Measurements from ENCODE around the gene HNF4A. TPM values are rescaled to one million over a fixed set of nuclear protein-coding genes. Genes with fewer than 3 reads are reported as not detected.

Gene HNF4A
- total and polyA plus RNA-seq, 2 of the 13 experiments (the other 11 are each of a cell fraction or from before 2014, with no cell fraction given): 80.9 to 169 TPM

DNA sequence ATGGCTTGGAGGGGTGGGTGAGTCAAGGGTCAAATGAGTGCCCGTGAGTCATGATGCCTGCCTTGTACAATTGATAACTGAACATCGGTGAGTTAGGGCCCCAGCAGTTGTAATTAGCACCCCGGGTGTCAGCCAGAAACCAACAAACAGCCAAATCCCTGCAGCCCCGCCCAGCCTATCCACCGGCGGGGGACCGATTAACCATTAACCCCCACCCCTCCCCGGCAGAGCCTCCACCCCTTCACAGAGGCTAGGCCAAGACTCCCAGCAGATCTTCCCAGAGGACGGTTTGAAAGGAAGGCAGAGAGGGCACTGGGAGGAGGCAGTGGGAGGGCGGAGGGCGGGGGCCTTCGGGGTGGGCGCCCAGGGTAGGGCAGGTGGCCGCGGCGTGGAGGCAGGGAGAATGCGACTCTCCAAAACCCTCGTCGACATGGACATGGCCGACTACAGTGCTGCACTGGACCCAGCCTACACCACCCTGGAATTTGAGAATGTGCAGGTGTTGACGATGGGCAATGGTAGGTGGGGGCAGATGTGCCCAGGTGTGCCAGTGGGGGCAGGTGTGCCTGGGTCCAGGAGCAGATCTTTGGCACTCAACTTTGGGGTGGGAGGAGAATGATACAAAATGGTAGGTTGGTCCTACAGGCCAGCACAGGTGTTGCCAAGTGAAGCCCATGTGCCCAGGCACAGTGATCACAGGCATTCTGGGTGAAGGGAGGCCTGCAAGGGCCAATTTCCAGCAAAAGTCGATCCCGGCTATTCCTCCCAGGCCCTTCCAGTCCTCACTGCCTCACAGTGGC is 45.7 kb downstream of the HNF4A start (continued):
- TF ChIP-seq TARDBP (CRISPR knock-in tag; IDR thresholded peaks at IDR 0.05) (peak; percentile 80), ZNF883 (CRISPR knock-in tag; IDR thresholded peaks at IDR 0.05; ENCODE audit: not compliant biosample characterization) (peak; percentile 87), AGO1 (IDR thresholded peaks at IDR 0.05; ENCODE audit: low read depth, low read length, poor library complexity, severe bottlenecking) (no peak), SNAPC2 (CRISPR knock-in tag; IDR thresholded peaks at IDR 0.05) (peak; percentile 86), ZNF546 (CRISPR knock-in tag; conservative IDR thresholded peaks at IDR 0.05) (peak; percentile 72; the same call in 1 of the 2 replicates), ARNTL (CRISPR knock-in tag; IDR thresholded peaks at IDR 0.05) (peak; percentile 67; the same call in 1 of the 2 replicates), HNRNPLL (IDR thresholded peaks at IDR 0.05; ENCODE audit: low read depth, low read length, poor library complexity, severe bottlenecking) (no peak), TOE1 (CRISPR knock-in tag; IDR thresholded peaks at IDR 0.05) (no peak), HMG20B (CRISPR knock-in tag; conservative IDR thresholded peaks at IDR 0.05) (no peak), PHB2 (IDR thresholded peaks at IDR 0.05; ENCODE audit: partially characterized antibody) (no peak), ZNF382 (CRISPR knock-in tag; IDR thresholded peaks at IDR 0.05; ENCODE audit: borderline replicate concordance) (no peak), ZNF441 (CRISPR knock-in tag; IDR thresholded peaks at IDR 0.05; ENCODE audit: borderline replicate concordance) (no peak), HIVEP1 (CRISPR knock-in tag; IDR thresholded peaks at IDR 0.05) (peak; percentile 56; the same call in 1 of the 2 replicates), NR2F6 (IDR thresholded peaks at IDR 0.05) (peak; percentile 82), NR2F6 (CRISPR knock-in tag; IDR thresholded peaks at IDR 0.05) (peak; percentile 74), KDM1A (CRISPR knock-in tag; IDR thresholded peaks at IDR 0.05) (no peak)
- TF ChIP-seq, protein P1, sequence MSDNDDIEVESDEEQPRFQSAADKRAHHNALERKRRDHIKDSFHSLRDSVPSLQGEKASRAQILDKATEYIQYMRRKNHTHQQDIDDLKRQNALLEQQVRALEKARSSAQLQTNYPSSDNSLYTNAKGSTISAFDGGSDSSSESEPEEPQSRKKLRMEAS (IDR thresholded peaks at IDR 0.05): peak; percentile 76
- TF ChIP-seq, protein P2, sequence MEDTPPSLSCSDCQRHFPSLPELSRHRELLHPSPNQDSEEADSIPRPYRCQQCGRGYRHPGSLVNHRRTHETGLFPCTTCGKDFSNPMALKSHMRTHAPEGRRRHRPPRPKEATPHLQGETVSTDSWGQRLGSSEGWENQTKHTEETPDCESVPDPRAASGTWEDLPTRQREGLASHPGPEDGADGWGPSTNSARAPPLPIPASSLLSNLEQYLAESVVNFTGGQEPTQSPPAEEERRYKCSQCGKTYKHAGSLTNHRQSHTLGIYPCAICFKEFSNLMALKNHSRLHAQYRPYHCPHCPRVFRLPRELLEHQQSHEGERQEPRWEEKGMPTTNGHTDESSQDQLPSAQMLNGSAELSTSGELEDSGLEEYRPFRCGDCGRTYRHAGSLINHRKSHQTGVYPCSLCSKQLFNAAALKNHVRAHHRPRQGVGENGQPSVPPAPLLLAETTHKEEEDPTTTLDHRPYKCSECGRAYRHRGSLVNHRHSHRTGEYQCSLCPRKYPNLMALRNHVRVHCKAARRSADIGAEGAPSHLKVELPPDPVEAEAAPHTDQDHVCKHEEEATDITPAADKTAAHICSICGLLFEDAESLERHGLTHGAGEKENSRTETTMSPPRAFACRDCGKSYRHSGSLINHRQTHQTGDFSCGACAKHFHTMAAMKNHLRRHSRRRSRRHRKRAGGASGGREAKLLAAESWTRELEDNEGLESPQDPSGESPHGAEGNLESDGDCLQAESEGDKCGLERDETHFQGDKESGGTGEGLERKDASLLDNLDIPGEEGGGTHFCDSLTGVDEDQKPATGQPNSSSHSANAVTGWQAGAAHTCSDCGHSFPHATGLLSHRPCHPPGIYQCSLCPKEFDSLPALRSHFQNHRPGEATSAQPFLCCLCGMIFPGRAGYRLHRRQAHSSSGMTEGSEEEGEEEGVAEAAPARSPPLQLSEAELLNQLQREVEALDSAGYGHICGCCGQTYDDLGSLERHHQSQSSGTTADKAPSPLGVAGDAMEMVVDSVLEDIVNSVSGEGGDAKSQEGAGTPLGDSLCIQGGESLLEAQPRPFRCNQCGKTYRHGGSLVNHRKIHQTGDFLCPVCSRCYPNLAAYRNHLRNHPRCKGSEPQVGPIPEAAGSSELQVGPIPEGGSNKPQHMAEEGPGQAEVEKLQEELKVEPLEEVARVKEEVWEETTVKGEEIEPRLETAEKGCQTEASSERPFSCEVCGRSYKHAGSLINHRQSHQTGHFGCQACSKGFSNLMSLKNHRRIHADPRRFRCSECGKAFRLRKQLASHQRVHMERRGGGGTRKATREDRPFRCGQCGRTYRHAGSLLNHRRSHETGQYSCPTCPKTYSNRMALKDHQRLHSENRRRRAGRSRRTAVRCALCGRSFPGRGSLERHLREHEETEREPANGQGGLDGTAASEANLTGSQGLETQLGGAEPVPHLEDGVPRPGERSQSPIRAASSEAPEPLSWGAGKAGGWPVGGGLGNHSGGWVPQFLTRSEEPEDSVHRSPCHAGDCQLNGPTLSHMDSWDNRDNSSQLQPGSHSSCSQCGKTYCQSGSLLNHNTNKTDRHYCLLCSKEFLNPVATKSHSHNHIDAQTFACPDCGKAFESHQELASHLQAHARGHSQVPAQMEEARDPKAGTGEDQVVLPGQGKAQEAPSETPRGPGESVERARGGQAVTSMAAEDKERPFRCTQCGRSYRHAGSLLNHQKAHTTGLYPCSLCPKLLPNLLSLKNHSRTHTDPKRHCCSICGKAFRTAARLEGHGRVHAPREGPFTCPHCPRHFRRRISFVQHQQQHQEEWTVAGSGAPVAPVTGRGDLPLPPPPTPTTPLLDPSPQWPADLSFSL (CRISPR knock-in tag; IDR thresholded peaks at IDR 0.05): no peak; the same call in 1 of the 2 replicates
- TF ChIP-seq, protein P3, sequence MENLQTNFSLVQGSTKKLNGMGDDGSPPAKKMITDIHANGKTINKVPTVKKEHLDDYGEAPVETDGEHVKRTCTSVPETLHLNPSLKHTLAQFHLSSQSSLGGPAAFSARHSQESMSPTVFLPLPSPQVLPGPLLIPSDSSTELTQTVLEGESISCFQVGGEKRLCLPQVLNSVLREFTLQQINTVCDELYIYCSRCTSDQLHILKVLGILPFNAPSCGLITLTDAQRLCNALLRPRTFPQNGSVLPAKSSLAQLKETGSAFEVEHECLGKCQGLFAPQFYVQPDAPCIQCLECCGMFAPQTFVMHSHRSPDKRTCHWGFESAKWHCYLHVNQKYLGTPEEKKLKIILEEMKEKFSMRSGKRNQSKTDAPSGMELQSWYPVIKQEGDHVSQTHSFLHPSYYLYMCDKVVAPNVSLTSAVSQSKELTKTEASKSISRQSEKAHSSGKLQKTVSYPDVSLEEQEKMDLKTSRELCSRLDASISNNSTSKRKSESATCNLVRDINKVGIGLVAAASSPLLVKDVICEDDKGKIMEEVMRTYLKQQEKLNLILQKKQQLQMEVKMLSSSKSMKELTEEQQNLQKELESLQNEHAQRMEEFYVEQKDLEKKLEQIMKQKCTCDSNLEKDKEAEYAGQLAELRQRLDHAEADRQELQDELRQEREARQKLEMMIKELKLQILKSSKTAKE (CRISPR knock-in tag; IDR thresholded peaks at IDR 0.05; ENCODE audit: borderline replicate concordance): peak; percentile 23; the same call in 1 of the 2 replicates
- TF ChIP-seq, protein P4, sequence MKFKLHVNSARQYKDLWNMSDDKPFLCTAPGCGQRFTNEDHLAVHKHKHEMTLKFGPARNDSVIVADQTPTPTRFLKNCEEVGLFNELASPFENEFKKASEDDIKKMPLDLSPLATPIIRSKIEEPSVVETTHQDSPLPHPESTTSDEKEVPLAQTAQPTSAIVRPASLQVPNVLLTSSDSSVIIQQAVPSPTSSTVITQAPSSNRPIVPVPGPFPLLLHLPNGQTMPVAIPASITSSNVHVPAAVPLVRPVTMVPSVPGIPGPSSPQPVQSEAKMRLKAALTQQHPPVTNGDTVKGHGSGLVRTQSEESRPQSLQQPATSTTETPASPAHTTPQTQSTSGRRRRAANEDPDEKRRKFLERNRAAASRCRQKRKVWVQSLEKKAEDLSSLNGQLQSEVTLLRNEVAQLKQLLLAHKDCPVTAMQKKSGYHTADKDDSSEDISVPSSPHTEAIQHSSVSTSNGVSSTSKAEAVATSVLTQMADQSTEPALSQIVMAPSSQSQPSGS (CRISPR knock-in tag; IDR thresholded peaks at IDR 0.05): 0 out of 2 replicates have a peak, but pooled peaks have one; percentile 31
